ENCODE measurements around the gene CAPN2.

CAPN2 gene

GRCh38 chr1:223820971-223821370 lies 108.6 kb downstream of the CAPN2 start:
- Histone ChIP-seq H3K79me2 (ENCODE audit: low read length) (peaks cover 38% of the 10 kb centered on the region), H3K9ac (ENCODE audit: low read length) (no peak overlapping the region), H3K4me2 (ENCODE audit: low read depth, low read length) (no peak overlapping the region), H3K27ac (ENCODE audit: low read length) (no peak overlapping the region), H3K9me3 (replicated peaks; ENCODE audit: insufficient read depth, low read length) (no peaks in the 10 kb centered on the region), H3K27me3 (replicated peaks; ENCODE audit: insufficient read depth, low read length) (no peaks in the 10 kb centered on the region), H3K9me2 (replicated peaks; ENCODE audit: insufficient read depth, low read length) (no peaks in the 10 kb centered on the region), H3K36me3 (replicated peaks; ENCODE audit: insufficient read depth, low read length) (no peaks in the 10 kb centered on the region), H4K20me1 (ENCODE audit: insufficient read depth, low read length) (0 out of 2 replicates have a peak, but pooled peaks cover 3% of the 10 kb centered on the region), H3F3A (ENCODE audit: insufficient read depth, low read length) (no peaks in the 10 kb centered on the region), H3K4me1 (ENCODE audit: low read length) (0 out of 2 replicates have a peak, but pooled peaks cover 6% of the 10 kb centered on the region), H2AFZ (ENCODE audit: low read length) (no peak overlapping the region), H3K4me3 (ENCODE audit: low read length) (no peak overlapping the region)
- TF ChIP-seq EZH2 (optimal IDR thresholded peaks at IDR 0.05; ENCODE audit: low read depth, low read length) (no peak), EZH2phosphoT487 (IDR thresholded peaks at IDR 0.05; ENCODE audit: low read length) (no peak)
- TF ChIP-seq, protein P1, sequence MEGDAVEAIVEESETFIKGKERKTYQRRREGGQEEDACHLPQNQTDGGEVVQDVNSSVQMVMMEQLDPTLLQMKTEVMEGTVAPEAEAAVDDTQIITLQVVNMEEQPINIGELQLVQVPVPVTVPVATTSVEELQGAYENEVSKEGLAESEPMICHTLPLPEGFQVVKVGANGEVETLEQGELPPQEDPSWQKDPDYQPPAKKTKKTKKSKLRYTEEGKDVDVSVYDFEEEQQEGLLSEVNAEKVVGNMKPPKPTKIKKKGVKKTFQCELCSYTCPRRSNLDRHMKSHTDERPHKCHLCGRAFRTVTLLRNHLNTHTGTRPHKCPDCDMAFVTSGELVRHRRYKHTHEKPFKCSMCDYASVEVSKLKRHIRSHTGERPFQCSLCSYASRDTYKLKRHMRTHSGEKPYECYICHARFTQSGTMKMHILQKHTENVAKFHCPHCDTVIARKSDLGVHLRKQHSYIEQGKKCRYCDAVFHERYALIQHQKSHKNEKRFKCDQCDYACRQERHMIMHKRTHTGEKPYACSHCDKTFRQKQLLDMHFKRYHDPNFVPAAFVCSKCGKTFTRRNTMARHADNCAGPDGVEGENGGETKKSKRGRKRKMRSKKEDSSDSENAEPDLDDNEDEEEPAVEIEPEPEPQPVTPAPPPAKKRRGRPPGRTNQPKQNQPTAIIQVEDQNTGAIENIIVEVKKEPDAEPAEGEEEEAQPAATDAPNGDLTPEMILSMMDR (IDR thresholded peaks at IDR 0.05; ENCODE audit: low read length), result no peak
- DNase-seq, result no peak

DNA sequence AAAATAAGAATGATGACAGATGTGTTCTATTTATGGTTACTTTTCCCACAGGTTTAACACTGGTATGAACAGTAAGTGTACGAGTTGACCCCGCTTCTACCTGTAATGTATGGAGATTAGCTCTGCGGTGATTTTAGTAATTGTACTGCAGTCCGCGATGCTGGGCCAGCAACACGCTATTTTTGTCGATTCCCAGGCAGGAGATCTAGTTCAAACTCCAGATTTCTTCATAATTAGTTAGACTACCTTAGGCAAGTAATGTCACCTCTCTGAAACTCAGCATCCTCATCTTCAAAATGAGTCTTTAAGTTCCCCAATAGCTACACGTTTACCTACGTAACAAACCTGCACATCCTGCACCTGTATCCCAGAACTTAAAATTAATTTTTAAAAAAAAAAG lies 111.9 kb downstream of the CAPN2 start:
- Histone ChIP-seq H3K4me1 (ENCODE audit: low read length) (0 out of 2 replicates have a peak, but pooled peaks cover 6% of the 10 kb centered on the region), H3F3A (ENCODE audit: insufficient read depth, low read length) (no peaks in the 10 kb centered on the region), H2AFZ (ENCODE audit: low read length) (no peak overlapping the region), H3K9ac (ENCODE audit: low read length) (no peak overlapping the region), H3K27ac (ENCODE audit: low read length) (no peak overlapping the region), H4K20me1 (ENCODE audit: insufficient read depth, low read length) (0 out of 2 replicates have a peak, but pooled peaks cover 3% of the 10 kb centered on the region), H3K79me2 (ENCODE audit: low read length) (peaks cover 64% of the 10 kb centered on the region), H3K9me2 (replicated peaks; ENCODE audit: insufficient read depth, low read length) (no peaks in the 10 kb centered on the region), H3K27me3 (replicated peaks; ENCODE audit: insufficient read depth, low read length) (no peaks in the 10 kb centered on the region), H3K4me3 (ENCODE audit: low read length) (no peak overlapping the region), H3K9me3 (replicated peaks; ENCODE audit: insufficient read depth, low read length) (no peaks in the 10 kb centered on the region), H3K36me3 (replicated peaks; ENCODE audit: insufficient read depth, low read length) (no peaks in the 10 kb centered on the region), H3K4me2 (ENCODE audit: low read depth, low read length) (no peak overlapping the region)
- no peak for DNase-seq
- TF ChIP-seq EZH2phosphoT487 (IDR thresholded peaks at IDR 0.05; ENCODE audit: low read length), result no peak
- TF ChIP-seq EZH2 (optimal IDR thresholded peaks at IDR 0.05; ENCODE audit: low read depth, low read length), result no peak
- TF ChIP-seq, protein P1 (IDR thresholded peaks at IDR 0.05; ENCODE audit: low read length), result no peak

- H3K9ac ChIP-seq (ENCODE audit: low read length), result no peak overlapping the region
- H4K20me1 ChIP-seq (ENCODE audit: insufficient read depth, low read length), result 0 out of 2 replicates have a peak, but pooled peaks cover 3% of the 10 kb centered on the region
- H3K4me3 ChIP-seq (ENCODE audit: low read length), result no peak overlapping the region
- H2AFZ ChIP-seq (ENCODE audit: low read length), result no peak overlapping the region
- no peaks in the 10 kb centered on the region for H3K9me2 ChIP-seq (replicated peaks; ENCODE audit: insufficient read depth, low read length)
- H3K36me3 ChIP-seq (replicated peaks; ENCODE audit: insufficient read depth, low read length), result no peaks in the 10 kb centered on the region
- 0 out of 2 replicates have a peak, but pooled peaks cover 6% of the 10 kb centered on the region for H3K4me1 ChIP-seq (ENCODE audit: low read length)
- no peak overlapping the region for H3K27ac ChIP-seq (ENCODE audit: low read length)
- no peaks in the 10 kb centered on the region for H3F3A ChIP-seq (ENCODE audit: insufficient read depth, low read length)
- no peak for DNase-seq
- no peaks in the 10 kb centered on the region for H3K27me3 ChIP-seq (replicated peaks; ENCODE audit: insufficient read depth, low read length)
- H3K4me2 ChIP-seq (ENCODE audit: low read depth, low read length), result no peak overlapping the region
- H3K9me3 ChIP-seq (replicated peaks; ENCODE audit: insufficient read depth, low read length), result no peaks in the 10 kb centered on the region
- TF ChIP-seq EZH2phosphoT487 (IDR thresholded peaks at IDR 0.05; ENCODE audit: low read length), result no peak
- TF ChIP-seq EZH2 (optimal IDR thresholded peaks at IDR 0.05; ENCODE audit: low read depth, low read length), result no peak
- TF ChIP-seq, protein P1 (IDR thresholded peaks at IDR 0.05; ENCODE audit: low read length), result no peak
- peaks cover 68% of the 10 kb centered on the region for H3K79me2 ChIP-seq (ENCODE audit: low read length)
Measured at GRCh38 chr1:223824712-223825111, 112.4 kb downstream of the CAPN2 start.
